HG02870 (cell line): ENCODE results near the gene UST.

Source experiments
- ATAC-seq: cut with Tn5 transposase; IDR thresholded peaks from one replicate; pipeline ENCODE4 v1.9.1; 2021; ENCODE audit warnings: mild to moderate bottlenecking, moderate library complexity; ENCODE audit not compliant: unreplicated experiment

UST gene

GRCh38 chr6:148795563-148795962 is 48.7 kb downstream of the UST start:
- no peak for ATAC-seq

- no peak for ATAC-seq
These were observed 52.8 kb downstream of the UST start for GRCh38 chr6:148799647-148800046.

DNA sequence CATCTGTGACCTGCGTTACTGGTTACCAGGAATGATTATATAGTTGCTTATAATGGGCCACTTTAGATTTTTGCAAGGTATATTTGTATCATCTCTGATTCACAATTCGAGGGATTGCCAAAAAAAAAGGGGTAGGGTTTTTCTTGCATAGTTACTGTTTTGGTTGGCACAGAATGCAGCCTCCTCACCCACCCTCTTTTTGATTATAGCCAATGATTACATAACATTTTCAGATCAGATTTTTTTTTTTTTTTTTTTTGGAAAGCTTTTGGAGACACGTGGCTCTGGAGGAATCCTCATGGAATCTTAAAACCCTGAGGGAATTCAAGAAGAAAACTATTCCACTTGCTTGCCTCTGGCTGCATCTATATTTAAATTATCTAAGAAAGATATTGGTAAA is 53.7 kb downstream of the UST start:
- no peak for ATAC-seq

DNA sequence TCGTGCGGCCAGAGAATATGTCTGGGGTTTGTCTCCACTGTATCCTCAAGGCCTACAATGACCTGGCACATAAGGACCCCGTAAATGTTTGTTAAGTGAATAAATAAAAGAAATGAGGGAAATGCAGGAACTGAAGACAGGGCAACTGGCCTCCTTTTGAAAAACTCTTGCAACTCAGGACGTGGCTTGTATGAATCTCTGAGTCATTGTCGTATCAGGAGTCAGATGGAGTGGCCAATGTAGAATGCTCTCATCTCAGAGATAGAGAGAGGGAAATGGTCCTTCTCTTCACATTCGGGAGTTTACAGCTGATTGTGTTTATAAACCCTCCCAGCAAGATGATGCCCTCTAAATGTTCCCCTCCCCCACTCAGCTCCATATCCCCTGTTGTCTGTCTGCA is 57.1 kb downstream of the UST start:
- ATAC-seq: no peak

GRCh38 chr6:148805777-148806176 is 58.9 kb downstream of the UST start:
- no peak for ATAC-seq

DNA sequence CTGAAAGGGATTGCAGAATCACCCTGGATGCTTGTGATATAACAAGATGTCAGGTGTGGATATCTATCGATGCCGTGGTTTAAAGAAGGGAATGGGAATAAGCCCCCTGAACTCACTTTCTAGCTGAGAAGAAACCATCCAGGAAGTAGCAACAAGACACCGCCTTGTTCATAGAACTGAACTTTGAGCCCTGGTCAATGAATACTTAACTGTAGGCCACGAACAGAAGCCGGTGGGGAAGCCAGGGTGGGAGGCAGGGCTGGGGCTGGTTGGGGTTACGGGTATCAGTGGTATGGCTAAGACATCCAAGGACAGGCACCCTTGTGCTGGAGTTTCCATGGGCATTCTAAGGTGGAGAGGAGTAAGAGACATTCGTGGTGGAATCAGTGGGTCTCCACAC is 61.0 kb downstream of the UST start:
- ATAC-seq: no peak

GRCh38 chr6:148808786-148809304 is 62.0 kb downstream of the UST start:
- no peak for ATAC-seq

- no peak for ATAC-seq
These were observed 64.6 kb downstream of the UST start for GRCh38 chr6:148811459-148811858.

DNA sequence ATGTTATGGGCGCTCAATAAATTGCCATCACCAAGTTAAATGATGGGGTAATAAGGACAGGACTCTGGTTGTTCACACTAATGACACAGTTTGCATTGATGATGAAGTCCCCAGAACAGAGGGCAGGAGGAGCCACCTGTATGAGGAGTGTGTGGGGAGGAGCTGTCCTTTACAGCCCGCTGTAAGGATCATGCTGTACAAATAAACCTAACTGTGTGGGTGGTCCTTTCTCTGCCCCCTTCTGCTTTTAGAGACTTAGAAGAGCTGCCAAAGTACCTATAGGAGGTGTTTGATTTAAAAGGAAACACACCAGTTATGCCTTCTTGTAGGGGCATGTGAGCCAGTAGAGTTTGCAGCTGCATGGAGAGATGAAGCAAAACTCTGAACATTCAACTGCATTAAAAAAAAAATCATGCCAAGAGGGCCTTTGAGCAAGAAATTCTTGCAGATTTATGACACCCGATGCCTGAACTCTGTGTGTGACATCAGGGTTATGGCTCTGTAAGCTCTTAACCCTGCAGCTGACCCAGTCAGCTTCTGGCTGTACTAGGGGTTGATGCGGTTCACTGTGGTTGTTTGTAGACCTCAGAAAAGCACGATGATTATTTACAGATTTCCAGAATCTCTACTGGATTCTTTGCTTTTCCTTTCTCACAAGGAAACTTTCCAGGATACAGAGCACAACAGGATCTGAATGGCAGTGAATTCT is 67.4 kb downstream of the UST start:
- no peak for ATAC-seq

DNA sequence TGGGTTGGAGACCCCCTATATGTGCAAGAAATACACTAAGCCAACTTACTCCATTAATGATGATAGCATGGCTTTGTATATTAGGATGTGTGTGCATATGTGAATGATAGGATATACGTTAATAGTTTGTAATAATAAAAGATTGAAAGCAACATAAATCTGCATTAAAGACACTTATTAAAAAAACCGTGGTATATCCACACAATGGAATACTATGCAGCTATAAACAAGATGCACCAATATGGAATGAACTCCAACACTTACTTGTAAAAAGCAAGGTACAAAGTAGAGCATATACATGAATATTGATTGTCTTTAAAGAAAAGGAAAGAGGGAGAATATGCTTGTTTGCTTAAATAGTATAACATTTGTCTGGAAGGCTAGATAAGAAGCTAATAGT is 68.0 kb downstream of the UST start:
- ATAC-seq: no peak

DNA sequence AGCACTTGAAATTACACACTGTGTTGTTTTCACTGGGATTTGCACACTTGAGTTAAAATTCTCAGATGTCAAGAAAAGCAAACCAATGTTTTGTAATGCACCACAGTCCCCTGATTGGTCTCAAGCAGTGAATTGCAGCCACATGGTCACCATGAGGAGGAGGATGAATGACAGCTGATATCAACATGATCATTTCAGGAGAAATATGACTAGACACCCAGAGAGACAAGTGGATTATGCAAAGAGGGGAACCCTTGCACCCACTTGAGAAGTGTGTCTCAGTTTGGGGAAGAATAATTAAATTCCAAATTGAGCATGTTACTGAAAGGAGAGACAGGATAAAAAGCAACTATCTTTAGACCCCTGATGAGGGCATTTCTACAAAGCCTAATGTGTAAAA is 69.3 kb downstream of the UST start:
- no peak for ATAC-seq

- ATAC-seq: no peak
These were observed 70.9 kb downstream of the UST start for GRCh38 chr6:148817689-148818088.

GRCh38 chr6:148818939-148819575 is 72.2 kb downstream of the UST start:
- no peak for ATAC-seq

DNA sequence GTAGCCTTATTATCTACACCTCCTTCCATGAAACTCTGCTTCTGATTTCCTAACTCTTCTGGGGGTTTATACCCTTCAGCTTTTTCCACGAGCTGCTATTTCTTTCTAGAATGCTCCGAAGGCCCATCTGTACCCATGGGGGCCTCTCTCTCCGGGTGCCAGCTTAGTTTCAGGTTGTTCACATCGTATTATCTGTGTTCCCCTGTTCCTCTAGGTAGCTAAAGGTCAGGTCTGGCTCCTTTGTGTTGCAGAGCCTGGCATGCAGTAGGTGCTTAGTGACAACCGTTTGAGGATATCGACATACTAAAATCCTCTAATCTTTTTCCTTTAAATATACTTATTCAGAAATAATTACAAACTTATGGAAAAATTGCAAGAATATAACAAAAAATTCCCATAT is 73.0 kb downstream of the UST start:
- no peak for ATAC-seq

DNA sequence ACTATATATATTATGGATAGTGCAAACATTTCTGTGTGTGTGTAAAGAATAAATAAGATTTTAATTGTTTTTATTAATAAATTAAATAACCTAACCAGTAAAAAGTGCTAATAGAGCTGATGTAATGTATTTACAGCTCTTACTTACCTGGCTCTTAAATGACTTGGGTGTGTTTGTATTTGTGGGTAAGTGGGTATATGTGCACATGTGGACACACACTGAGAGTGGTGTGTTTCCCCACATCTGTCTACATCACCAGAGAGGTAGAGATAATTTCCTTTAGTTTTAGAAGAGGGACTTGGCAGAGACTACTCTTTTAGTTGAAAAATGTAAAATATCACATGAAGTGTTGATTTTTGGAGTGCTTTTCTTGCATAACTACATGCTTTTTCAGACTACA is 76.0 kb downstream of the UST start:
- no peak for ATAC-seq

- no peak for ATAC-seq
These were observed 77.5 kb downstream of the UST start for GRCh38 chr6:148824291-148824690.

DNA sequence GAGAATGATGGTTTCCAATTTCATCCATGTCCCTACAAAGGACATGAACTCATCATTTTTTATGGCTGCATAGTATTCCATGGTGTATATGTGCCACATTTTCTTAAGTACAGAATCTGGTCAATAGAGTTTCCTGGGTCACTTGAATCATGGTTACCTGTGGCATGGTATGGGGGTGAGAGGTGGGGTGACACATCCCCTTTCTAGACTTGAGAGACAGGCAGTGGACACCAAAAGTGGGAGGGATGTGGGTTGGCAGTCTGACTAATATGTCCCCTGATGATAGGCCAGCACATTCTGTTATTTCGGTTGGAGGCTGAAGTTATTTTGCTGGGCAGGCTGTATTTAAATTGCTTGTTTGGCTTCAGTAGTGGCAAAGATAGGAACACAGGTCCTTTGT is 78.1 kb downstream of the UST start:
- ATAC-seq: no peak

DNA sequence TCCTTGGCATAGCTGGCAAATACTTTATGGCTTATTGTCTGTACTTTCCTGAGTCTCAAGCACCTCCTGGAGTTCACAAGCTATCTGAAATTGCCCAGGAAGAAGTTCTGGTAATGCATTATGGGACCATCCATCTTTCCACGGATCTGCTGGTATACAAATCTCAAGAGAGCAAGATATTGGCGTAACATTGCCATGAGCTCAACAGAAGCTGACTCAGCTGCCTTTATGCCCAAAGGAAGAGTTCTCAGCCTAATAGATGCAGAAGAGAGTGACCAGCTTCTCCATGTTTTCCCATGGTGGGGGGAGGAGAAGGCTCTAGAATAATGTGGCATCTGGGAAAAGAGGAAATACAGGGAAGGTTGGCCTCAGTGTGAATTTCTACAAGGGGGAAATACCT is 78.7 kb downstream of the UST start:
- ATAC-seq: no peak

- no peak for ATAC-seq
These were observed 80.7 kb downstream of the UST start for GRCh38 chr6:148827416-148828045.

DNA sequence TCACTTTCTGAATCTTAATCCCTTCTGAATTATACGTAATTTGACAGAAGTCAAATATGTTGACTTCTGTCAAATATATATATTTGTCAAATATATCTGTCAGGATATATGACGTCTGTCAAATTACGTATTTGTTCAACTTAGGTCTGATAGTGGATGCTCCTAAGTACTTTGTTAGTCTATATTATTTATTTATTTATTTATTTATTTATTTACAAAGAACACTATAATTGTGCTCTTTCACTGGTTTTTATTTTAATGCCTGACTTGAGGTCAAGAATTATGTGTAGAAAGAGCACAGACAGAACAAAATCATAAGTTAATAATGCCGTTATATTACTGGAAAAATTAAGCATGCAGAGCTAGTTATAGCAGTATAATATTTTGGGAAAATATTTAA is 81.2 kb downstream of the UST start:
- no peak for ATAC-seq

- no peak for ATAC-seq
These were observed 82.7 kb downstream of the UST start for GRCh38 chr6:148829415-148830101.

DNA sequence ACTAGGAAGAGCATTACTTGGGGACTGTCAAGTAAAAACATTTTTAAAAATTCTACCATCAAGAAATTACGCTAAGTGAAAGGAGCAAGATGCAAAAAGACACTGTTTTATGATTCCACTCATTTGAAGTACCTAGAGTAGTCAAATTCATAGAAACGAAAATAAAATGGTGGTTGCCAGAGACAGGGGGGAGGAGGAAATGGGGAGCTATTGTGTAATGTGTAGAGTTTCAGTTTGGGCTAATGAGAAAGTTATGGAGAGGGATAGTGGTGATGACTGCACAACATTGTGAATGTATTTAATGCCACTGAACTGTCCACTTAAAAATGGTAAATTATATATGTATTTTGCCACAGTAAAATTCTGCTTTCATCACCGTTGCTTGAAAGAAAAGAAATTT is 83.8 kb downstream of the UST start:
- ATAC-seq: peak; percentile 64
